Mesenteric fat pad (tissue), 1 donor: ENCODE results near the gene DLG5. TPM values are rescaled to one million over a fixed set of nuclear protein-coding genes. Genes with fewer than 3 reads are reported as not detected.

Experiments
- DNase-seq: peaks from one replicate; pipeline ENCODE4 v3.0.0-alpha.2; 2020; ENCODE audit warnings: low spot score
- total RNA-seq: library from RNA; stranded (reverse); fragmentation: NEBNext Ultra II Directional; extraction: Animal tissue kit (Norgen Biotek cat#: 25700); gene quantifications from one replicate; pipeline ENCODE4 v1.2.1, GENCODE V29; 2021
- donor health status: DM: yes; HTN: yes; CAD: no.

Gene DLG5
- total RNA-seq, 1 donor from 2014 or later = 30.6 TPM

- DNase-seq = no peak
Observed at GRCh38 chr10:77868523-77868922, 58.0 kb downstream of the DLG5 start.

GRCh38 chr10:77867124-77867719 is 59.3 kb downstream of the DLG5 start:
- DNase-seq = no peak

GRCh38 chr10:77866598-77866997 is 60.0 kb downstream of the DLG5 start:
- DNase-seq = no peak

GRCh38 chr10:77865580-77866324 is 60.8 kb downstream of the DLG5 start:
- no peak for DNase-seq

GRCh38 chr10:77864151-77864851 is 62.3 kb downstream of the DLG5 start:
- no peak for DNase-seq

- no peak for DNase-seq
Observed at GRCh38 chr10:77863446-77863845, 63.1 kb downstream of the DLG5 start.

- DNase-seq = no peak
Observed at GRCh38 chr10:77862595-77862994, 64.0 kb downstream of the DLG5 start.

- DNase-seq = no peak
Observed at GRCh38 chr10:77861366-77861765, 65.2 kb downstream of the DLG5 start.

GRCh38 chr10:77859865-77860282 is 66.7 kb downstream of the DLG5 start:
- DNase-seq = no peak

GRCh38 chr10:77859200-77859864 is 67.2 kb downstream of the DLG5 start:
- DNase-seq = no peak

GRCh38 chr10:77857272-77857671 is 69.3 kb downstream of the DLG5 start:
- no peak for DNase-seq

- no peak for DNase-seq
Observed at GRCh38 chr10:77856566-77856965, 70.0 kb downstream of the DLG5 start.

GRCh38 chr10:77855404-77856155 is 71.0 kb downstream of the DLG5 start:
- no peak for DNase-seq

GRCh38 chr10:77854115-77854514 is 72.4 kb downstream of the DLG5 start:
- no peak for DNase-seq

- DNase-seq = no peak
Observed at GRCh38 chr10:77853256-77853655, 73.3 kb downstream of the DLG5 start.

GRCh38 chr10:77850620-77851231 is 75.8 kb downstream of the DLG5 start:
- no peak for DNase-seq

- no peak for DNase-seq
Observed at GRCh38 chr10:77849039-77849664, 77.4 kb downstream of the DLG5 start.

- DNase-seq = no peak
Observed at GRCh38 chr10:77846718-77847311, 79.7 kb downstream of the DLG5 start.

- DNase-seq = no peak
Observed at GRCh38 chr10:77845451-77845850, 81.1 kb downstream of the DLG5 start.
